ENCODE data around the gene SETX.

SETX gene

GRCh38 chr9:132218208-132218607 is 136.6 kb downstream of the SETX start:
- no peak for DNase-seq (ENCODE audit: low read depth in 1 of 2, low spot score in 1 of 2)

GRCh38 chr9:132216861-132217619 is 137.7 kb downstream of the SETX start:
- no peak for DNase-seq (ENCODE audit: low read depth in 1 of 2, low spot score in 1 of 2)

GRCh38 chr9:132214027-132214622 is 140.7 kb downstream of the SETX start:
- DNase-seq (ENCODE audit: low read depth in 1 of 2, low spot score in 1 of 2), result no peak

- no peak for DNase-seq (ENCODE audit: low read depth in 1 of 2, low spot score in 1 of 2)
Observed at GRCh38 chr9:132211570-132211969, 143.2 kb downstream of the SETX start.
